Measurements from ENCODE around the gene GUCY1A1. TPM values are rescaled to one million over a fixed set of nuclear protein-coding genes. Genes with fewer than 3 reads are reported as not detected.

GUCY1A1 gene
- total RNA-seq, 1 donor from 2014 or later: 0.44 TPM

DNA sequence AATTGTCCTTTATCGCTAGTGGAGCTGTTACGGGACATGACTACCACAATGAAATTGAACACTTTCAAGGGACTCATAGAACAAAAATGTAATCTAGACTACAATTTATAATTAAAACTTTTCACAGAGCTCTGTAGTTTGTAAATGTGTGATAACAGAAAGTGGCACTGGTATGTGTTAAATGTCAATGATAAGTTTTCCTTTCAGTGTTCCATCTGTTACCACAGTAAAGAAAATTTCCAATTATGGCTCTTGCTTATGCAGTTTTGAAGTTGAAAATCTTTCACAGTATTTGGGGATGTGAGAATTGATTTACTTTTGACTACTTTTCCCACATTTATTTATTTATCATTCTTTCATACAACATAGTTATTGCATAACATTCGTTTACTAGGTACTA lies 40.1 kb upstream of the GUCY1A1 start:
- Mint-ChIP-seq H3K4me3 (no peak overlapping the region), H3K27me3 (ENCODE audit: low read depth) (no peaks in the 10 kb centered on the region), H3K9me3 (no peaks in the 10 kb centered on the region), H3K4me1 (peaks cover 5% of the 10 kb centered on the region), H3K36me3 (ENCODE audit: low read depth) (no peaks in the 10 kb centered on the region), H3K27ac (ENCODE audit: unreplicated experiment) (no peak overlapping the region)
- TF ChIP-seq, protein P1, sequence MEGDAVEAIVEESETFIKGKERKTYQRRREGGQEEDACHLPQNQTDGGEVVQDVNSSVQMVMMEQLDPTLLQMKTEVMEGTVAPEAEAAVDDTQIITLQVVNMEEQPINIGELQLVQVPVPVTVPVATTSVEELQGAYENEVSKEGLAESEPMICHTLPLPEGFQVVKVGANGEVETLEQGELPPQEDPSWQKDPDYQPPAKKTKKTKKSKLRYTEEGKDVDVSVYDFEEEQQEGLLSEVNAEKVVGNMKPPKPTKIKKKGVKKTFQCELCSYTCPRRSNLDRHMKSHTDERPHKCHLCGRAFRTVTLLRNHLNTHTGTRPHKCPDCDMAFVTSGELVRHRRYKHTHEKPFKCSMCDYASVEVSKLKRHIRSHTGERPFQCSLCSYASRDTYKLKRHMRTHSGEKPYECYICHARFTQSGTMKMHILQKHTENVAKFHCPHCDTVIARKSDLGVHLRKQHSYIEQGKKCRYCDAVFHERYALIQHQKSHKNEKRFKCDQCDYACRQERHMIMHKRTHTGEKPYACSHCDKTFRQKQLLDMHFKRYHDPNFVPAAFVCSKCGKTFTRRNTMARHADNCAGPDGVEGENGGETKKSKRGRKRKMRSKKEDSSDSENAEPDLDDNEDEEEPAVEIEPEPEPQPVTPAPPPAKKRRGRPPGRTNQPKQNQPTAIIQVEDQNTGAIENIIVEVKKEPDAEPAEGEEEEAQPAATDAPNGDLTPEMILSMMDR (conservative IDR thresholded peaks at IDR 0.05): no peak
- DNase-seq (ENCODE audit: low read depth, low spot score): no peak

DNA sequence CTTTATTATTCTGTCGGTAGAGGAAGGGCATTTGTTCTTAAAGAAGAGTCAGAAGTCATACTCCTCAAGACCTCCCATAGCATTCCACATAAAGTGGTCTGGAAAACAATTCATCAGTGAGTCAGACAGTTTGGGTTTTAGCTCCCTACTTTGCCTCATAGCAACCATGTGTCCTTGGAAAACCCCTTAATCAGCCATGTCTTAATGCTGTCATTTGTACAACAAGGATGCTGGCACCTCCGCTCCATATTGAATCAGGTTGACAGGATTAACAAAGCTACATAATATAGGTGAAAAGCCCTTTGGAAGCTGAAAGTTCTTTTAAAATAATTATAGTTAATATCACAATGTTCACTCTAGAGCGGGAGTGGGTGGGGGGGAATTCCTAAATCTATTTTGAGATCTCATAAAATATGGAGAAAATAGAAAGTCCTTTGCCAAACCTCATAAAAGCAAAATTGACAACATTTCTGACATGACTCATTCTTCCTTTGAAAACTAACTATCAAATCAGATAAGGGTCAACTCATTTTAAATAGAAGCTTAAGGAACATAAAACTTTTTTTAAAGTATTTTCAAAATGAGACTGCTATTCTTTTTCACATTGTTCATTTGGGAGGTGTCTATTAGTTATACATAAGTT lies 37.3 kb upstream of the GUCY1A1 start:
- no peaks in the 10 kb centered on the region for H3K27me3 Mint-ChIP-seq (ENCODE audit: low read depth)
- no peak overlapping the region for H3K27ac Mint-ChIP-seq (ENCODE audit: unreplicated experiment)
- TF ChIP-seq, protein P1 (conservative IDR thresholded peaks at IDR 0.05): no peak
- no peak for DNase-seq (ENCODE audit: low read depth, low spot score)
- H3K4me1 Mint-ChIP-seq: peaks cover 5% of the 10 kb centered on the region
- no peaks in the 10 kb centered on the region for H3K9me3 Mint-ChIP-seq
- H3K4me3 Mint-ChIP-seq: no peak overlapping the region
- H3K36me3 Mint-ChIP-seq (ENCODE audit: low read depth): no peaks in the 10 kb centered on the region

DNA sequence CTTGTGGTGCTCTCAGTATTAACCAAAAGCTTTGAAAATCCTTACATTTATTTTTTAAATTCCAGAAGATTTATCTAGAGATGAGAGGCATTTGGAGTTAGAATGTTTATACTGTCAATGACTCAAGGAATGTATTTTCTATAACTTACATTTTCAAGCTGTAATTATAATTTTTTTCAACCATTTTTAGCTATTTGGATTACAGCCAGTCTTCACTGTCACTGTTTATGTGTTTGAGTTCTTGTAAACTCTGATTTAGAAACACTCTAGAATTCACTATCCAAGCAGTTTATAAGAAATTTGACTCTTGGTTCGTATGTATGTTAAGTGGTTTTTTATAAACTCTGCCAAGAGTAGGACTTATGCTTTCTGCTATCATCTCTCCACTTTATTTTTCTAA lies 36.7 kb upstream of the GUCY1A1 start:
- Mint-ChIP-seq H3K9me3 (no peaks in the 10 kb centered on the region), H3K27me3 (ENCODE audit: low read depth) (no peaks in the 10 kb centered on the region), H3K4me1 (peaks cover 5% of the 10 kb centered on the region), H3K36me3 (ENCODE audit: low read depth) (no peaks in the 10 kb centered on the region), H3K4me3 (no peak overlapping the region), H3K27ac (ENCODE audit: unreplicated experiment) (no peak overlapping the region)
- DNase-seq (ENCODE audit: low read depth, low spot score): no peak
- TF ChIP-seq, protein P1 (conservative IDR thresholded peaks at IDR 0.05): no peak

DNA sequence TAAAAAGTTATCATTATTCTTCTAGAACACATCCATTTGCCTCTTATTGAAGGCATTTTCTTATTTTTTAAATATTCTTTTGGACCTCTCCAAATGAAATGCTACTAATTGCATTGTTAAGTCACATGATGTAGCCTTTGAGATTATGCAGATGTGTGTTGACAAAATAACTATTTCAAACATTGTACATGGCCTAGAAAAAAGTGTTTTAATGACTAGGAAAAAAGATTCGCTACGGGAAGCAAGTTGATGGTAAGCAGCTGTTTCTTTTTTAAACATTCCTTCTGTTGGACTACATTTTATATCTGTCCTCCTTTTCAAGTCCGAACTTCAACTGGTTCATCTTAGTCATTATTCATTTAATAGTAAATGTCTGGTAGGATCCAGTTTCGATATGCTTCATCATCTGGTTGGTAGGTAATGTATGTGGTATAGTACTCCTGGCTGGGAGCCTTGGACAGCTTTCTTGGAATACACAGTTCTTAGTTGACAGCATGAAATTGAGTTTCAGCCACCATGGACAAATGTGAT lies 34.3 kb upstream of the GUCY1A1 start:
- H3K27ac Mint-ChIP-seq (ENCODE audit: unreplicated experiment): no peak overlapping the region
- no peak overlapping the region for H3K4me3 Mint-ChIP-seq
- H3K27me3 Mint-ChIP-seq (ENCODE audit: low read depth): no peaks in the 10 kb centered on the region

DNA sequence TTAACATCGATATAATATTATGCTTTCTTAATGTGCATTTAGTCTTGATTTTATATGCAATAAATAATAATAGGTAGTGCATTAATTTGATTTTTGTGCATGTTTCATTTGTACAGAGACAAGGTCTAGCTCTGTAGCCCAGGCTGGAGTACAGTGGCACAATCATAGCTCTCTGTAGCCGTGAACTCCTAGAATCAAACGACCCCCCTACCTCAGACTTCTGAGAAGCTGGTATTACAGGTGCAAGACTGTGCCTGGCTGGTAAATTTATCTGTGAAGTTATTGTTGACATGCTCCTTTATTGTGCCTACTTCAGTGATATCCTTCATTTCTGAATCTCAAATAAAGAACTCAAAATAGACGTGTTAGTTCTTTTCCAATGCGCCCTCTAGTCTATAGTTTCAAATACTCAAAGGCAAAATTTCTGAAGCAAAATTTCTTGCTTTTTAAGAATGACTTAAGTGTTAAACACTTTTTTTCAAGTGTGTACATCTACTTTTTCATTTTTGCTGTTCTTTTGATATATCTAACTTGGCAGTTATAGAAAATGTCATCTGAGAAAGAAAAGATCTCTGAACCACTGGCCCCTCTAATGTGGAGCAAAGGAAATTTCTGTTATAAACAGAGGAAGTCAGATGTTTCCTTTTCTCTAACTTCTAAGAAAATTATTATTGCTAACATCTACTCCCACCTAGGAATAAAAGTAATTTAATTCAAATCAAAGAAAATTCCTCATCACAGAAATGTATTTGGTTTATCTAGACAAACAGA lies 28.3 kb upstream of the GUCY1A1 start:
- Mint-ChIP-seq H3K4me1 (peaks cover 13% of the 10 kb centered on the region), H3K9me3 (peaks cover 3% of the 10 kb centered on the region), H3K36me3 (ENCODE audit: low read depth) (no peaks in the 10 kb centered on the region), H3K27ac (ENCODE audit: unreplicated experiment) (no peak overlapping the region), H3K27me3 (ENCODE audit: low read depth) (no peaks in the 10 kb centered on the region), H3K4me3 (no peak overlapping the region)
- TF ChIP-seq, protein P1 (conservative IDR thresholded peaks at IDR 0.05): no peak
- DNase-seq (ENCODE audit: low read depth, low spot score): no peak

More for the DNA sequence above, 34.3 kb upstream of the GUCY1A1 start:
- TF ChIP-seq, protein P1 (conservative IDR thresholded peaks at IDR 0.05): no peak
- DNase-seq (ENCODE audit: low read depth, low spot score): no peak
- Mint-ChIP-seq H3K36me3 (ENCODE audit: low read depth) (no peaks in the 10 kb centered on the region), H3K9me3 (peaks cover 3% of the 10 kb centered on the region), H3K4me1 (peaks cover 5% of the 10 kb centered on the region)
